Measurements from ENCODE around the gene FAM53B.
A peak's percentile ranks its signal among the peaks of the same experiment; 100 is the strongest.
"Not testable (repeated sequence)": the region's sequence is repeated elsewhere in the genome, so short reads cannot be mapped to it uniquely, and the experiment has no call there.

FAM53B gene

DNA sequence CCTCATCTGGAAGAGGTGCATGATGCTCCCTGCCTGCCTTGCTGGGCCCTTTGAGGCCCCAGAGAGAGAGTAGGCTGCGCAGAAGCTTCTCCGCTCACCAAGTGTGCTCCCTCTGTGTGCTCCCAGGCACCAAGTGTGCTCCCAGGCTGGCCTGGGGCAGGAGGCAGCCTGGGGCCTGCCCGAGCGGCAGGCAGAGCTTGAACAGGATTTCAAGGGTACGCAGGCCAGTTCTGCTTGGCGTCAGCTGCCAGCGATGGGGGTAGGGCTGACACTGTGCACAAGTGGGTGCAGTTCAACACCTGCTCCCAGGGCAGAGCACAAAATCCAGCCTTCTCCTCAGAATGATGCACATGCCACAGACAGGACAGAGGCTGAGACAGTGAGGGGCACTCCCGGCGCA is 119.7 kb downstream of the FAM53B start:
- DNase-seq, result no peak

DNA sequence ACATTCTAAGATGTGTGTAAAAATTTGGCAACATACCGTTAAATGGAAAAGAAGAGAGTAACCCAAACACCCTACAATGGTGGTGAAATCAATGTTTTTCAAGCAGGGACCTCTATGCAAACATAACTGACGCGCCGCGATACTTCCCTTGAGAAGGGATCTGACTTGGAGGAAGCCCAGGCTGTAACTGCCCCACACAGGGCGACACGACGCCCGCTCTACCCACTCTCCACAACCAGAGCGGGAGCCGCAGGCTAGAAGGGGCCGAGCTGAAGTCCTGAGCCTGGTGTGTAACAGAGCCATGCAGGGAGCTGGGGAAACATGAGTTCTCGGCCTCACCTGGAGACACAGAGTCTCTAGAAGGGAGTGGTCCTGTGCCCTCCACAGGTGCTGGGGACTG is 120.2 kb downstream of the FAM53B start:
- DNase-seq, result no peak

DNA sequence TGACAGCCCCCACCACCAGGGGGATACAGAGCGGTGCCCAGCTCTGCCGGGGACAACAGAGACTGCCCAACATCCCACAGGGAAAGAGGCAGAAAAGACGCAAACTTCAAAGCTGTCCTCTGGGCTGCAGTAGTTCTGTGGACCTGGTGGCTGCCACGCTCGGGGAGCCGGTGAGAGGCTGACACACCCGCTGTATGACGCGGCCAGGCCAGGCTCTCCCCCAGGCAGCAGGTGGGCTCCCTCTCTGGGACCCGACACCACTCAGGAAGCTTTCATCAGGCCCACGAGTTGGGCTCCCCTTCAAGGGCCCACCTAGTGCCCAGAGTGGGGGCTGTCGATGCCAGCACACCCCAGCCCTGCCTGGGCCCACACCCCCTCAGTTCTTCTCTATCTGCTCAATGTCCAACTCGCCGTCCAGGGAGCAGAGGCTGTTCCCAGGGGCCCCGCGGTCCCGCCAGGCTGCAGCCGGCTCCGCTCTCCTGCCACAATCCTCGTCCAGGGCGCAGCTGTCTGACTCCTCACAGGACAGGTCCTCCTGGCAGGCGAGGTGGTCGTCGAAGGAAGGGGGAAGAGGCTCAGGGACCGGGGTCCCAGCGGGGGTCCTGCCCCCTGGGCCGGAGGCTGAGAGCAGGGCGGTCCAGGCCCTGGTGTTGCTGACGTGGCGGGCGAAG is 121.2 kb downstream of the FAM53B start:
- no peak for DNase-seq

DNA sequence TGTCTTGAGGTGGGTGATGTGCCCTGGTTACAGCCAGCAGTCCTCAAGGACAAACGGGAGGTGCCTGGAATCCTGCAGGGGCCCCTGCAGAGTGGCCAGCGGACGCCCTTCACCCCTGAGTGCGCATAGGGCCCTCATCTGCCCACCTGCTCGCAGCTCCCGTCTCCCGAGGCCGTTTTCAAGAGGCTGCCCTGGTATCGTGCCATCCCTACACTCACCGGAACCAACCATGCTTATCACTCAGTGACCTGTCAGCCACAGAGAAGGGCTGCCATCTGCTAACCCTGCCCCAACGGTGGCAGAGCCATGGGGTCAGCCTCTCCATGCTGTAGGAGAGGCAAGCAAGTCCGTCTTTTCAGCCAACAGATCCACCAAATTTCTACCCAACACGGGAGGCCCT is 122.0 kb downstream of the FAM53B start:
- no peak for DNase-seq

DNA sequence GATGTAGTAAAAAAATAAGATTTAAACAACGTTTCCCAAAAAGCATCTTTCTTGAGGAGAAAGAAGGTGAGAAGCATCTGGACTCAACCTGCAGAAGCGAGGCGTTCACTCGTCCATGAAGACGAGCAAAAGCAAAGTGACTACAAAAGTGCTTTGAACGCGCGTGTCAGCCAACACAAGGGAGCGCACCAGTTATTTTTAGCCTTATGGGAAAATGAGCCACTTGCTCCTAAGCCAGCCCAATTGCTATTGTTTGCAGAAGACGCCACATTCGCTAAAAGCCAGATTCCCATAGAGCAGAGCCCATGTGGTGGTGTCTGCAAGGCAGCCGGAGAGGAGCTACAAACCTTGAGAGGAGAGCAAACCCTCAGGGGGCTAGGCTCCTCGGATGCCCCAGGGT is 122.5 kb downstream of the FAM53B start:
- no peak for DNase-seq

DNA sequence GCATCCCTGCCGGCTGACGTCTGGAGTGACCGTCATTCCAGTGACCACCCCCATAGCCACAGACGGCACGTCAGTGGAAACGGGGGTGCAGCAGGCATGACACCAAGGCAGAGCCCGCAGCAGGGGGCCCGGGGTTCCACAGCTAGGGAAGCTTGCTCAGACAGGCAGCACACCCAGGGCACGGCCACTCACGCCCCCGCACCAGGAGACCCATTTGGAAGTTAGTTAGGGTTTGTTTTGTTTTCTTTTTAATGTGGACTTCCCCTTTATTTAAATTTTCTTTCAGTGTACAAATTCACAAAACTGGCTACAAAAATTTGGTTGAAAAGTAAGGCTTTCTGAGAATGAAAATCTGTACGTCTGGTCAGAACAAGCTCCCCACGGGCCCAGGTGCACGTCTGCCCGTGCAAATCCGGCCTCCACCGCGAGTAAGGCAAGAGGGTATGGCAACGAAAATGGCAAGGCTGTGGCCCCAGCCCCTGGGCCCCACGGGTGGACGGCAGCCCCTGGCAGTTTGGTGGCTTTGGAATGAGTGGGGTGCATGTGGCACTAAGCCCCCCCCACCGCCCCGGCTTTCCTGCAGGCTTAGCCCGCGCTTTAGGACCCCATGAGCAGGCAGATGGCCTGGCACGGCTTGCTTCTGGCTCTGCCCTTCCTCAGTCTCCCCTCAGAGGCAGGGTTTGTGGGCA is 124.2 kb downstream of the FAM53B start:
- DNase-seq, result no peak

DNA sequence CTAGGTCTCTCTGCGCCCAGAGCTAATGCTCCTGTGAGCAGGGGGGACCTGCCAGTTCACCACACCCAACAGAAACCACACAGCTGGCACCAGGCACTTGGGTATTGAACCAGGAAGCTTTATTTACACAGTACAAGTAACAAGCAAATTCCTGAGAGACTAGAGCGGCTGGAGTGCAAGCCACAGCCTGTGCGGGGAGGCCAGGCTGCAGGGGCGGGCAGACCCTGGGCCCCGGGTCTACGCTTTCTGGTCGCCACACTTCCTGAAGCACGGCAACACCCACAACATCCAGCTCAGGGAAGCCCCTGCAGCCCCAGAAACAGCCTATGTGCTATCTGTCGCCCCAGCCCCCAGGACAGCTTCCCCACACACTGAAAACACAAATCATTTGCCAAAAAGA is 125.0 kb downstream of the FAM53B start:
- no peak for DNase-seq

DNA sequence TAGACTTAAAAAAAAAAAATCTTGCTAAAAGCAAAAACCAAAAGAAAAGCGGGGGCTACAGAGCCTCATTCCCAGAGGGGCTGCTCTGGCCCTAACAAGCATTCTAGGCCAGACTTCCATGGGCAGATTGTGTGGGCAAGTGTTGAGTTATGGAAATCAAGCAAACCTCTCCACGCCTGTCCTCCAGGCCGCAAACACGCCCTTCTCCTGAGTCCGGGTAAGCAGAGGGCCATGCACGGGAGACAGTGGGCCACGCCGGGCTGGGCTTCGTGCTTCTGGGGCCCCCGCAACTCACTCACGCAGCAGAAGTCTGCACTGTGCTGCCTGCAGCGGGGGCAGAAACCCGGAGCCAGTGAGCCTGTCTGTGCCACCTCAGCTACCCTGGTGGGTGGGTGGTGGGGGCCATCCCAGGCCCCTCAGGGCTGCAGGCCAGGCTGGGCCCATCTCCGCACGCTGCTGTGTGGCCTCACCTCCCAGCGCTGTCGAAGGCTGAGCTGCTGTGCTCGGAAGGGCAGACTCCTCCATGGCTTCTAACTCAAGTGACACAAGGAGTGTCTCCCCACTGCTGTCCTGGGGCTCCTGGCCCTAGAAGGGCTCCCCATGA is 125.6 kb downstream of the FAM53B start:
- DNase-seq, result no peak

DNA sequence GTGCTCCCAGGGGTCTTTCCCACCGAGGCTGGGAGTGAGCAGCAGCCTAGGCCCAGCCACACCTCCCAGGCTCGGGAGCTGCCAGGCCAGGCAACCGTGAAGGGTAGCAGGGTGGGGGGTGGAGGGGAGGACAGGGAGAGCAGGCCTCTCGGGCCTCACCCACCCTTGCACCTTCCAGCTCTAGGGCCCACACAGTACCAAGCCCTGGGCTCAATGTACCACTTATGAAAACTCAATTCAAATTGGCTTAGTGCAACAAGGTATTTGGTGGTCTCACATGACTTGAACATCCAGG is 127.4 kb downstream of the FAM53B start:
- no peak for DNase-seq

DNA sequence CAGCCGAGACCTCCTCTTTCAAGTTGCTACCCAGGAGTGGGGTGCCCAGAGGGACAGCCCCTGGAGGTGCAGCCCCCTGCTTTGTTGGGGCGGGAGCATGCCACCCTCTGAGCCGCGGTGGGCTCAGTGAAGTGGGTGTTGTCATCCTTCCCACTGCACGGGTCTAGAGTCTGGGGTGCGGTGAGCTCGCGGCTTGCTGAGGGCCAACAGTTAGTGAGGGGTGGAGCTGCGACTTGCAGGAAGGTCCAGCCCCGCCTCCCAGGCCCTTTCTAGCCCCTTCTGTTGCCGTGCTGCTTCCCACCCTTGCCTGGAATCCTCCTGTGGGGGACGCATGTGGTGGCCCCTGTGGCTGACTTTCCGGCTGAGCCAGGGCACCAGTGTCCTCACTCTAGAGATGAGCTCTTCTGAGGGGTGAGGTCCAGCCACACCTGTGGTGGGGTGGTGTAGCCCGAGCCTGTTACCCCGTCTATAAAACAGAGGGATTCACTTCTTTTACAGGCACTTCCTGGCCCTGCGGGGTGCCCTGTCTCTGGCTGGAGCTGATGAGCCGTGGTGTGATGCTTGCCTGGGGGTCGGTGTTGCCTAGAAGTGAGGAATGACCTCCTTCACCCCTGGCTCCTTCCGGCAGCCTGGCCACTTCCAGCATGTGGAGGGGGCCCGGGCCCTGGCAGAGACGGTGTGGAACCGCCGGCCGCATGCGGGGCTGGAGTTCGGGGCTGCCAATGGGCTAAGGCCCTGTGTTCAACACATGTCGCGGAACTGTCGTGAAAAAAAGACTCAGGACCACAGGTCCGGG is 127.9 kb downstream of the FAM53B start:
- DNase-seq, result no peak

DNA sequence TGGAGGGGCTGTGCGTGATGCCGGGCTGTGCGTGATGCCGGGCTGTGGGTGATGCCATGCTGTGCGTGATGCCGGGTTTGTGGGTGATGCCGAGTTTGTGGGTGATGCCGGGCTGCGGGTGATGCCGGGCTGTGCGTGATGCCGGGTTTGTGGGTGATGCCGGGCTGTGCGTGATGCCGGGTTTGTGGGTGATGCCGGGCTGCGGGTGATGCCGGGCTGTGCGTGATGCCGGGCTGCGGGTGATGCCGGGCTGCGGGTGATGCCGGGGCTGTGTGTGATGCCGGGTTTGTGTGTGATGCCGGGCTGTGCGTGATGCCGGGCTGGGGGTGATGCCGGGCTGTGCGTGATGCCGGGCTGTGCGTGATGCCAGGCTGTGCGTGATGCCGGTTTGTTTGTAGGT is 128.9 kb downstream of the FAM53B start:
- no peak for DNase-seq

DNA sequence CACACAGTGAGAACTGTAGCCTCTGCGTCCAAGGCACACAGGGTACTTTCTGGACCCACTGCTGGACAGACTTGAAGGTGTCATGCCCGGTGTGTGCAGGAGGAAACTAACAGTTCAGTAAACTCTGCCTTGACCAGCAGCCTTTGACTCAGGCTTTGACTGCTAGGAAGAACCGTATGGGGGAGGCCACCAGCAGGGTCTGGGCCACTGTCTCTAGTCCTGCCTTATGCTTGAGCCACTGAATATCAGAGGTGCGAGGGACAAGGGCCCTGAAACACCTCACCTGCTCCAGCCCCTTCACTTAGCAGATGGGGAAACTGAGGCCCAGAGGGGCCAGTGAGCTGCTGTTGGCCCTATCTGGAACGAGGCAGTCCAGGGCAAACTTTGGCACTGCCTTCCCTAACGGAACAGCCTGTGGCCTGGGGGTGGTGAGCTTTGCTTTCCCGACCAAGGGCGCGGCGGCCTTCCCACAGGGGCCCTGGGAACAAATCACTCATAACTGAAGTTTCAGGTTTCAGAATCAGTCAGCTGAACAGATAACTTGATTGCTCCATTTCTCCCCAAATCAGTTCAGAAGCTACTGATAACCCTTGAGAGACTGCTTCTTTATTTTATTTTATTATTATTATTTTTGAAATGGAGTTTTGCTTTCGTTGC is 130.0 kb downstream of the FAM53B start:
- DNase-seq, result no peak

DNA sequence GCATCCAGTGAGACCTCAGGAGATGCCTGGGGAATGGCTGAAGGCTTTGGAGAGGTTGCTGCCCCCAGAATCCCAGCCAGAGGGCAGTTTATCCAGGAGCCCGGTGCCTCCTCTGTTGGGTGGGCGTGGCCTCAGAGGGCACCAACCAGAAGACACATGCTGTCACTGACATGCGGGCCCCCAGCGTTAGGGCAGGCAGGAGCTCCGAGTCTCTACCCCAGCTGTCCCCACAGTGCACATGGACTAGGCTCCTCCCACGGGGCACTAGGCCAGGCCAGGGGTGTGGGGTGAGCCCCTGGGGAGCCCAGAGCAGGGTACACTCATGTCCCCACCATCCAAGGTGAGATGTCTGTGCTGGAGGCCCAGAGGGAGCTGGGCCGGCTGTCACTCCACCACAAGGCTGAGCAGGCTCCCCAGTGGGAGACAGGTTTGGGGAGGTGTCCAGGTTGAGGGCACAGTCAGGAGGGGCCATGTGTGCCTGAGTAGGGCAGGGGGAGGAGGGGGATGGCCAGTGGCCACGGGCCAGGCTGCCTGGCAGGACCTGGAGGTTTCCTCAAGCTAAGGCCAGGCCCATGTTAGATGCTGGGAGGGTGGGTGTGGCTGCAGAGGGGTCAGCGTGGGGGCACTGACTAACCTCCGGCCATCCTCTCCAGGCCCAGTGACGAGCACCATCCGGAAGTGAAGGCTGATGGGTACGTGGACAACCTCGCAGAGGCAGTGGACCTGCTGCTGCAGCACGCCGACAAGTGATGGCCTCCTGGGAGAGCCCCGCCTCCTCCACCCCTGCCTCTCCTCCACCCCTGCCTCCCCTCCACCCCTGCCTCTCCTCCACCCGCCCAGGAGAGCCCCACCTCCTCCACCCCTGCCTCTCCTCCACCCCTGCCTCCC is 131.3 kb downstream of the FAM53B start:
- DNase-seq, result no peak

DNA sequence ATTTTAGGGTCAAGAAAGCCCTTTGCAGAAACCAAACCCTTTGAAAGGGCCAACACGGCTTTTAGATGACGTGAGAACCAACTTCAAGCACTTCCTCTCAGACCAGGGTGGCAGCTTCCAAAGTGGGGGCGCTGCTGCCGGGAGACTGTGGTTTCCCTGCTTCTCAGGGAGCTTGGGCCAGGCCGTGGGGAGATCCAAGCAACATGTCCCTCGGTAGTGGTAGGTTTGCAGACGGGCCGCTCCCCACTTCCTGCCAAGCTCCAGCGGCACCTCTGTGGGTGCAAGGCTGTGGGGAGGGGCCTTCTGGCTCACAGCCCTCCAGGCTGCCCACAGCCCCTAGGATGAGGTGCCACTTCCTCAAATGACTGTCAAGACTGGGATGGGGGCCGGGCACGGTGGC is 132.4 kb downstream of the FAM53B start:
- peak; percentile 12 for DNase-seq

DNA sequence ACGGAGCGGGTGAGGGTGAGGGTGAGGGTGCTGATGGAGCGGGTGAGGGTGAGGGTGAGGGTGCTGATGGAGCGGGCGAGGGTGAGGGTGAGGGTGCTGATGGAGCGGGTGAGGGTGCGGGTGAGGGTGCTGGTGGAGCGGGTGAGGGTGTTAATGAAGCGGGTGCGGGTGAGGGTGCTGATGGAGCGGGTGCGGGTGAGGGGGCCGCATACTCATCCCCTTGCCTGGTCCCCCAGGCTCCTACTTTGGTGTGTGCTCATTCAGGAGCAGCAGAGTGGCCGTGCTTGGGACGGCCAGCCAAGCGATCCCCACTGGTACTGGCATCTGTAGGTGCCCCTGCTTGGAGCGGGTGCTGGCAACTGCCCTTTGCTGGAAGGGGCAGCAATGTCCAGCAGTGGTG is 133.3 kb downstream of the FAM53B start:
- DNase-seq, result not testable (repeated sequence)

DNA sequence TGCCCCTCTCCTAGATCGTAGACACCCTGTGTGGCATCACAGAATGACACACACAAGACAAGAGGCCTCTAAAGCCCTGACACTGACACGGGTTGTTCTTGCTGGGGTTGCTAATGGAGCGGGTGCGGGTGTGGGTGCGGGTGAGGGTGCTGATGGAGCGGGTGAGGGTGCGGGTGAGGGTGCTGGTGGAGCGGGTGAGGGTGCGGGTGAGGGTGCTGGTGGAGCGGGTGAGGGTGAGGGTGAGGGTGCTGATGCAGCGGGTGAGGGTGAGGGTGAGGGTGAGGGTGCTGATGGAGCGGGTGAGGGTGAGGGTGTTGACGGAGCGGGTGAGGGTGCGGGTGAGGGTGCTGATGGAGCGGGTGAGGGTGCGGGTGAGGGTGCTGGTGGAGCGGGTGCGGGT is 134.0 kb downstream of the FAM53B start:
- DNase-seq, result not testable (repeated sequence)

DNA sequence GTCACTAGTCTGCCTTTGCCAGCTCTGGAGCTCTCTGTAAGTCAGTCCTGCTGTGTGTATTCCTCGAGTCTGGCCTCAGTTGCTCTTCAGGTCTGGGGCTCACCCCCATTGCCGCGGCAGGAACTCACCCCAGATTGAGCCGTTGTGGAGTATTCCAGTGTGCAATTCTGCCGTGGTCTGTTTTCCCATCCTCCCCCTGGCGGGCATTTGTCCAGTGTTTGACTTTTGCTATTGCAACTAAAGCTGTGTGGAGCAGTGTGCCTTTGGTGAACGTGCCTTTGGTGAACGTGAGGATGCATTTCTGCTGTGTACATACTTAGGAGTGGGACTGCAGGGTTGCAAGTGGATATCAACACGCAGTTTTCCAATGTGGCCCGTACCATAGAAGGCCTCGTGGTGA is 134.5 kb downstream of the FAM53B start:
- no peak for DNase-seq

DNA sequence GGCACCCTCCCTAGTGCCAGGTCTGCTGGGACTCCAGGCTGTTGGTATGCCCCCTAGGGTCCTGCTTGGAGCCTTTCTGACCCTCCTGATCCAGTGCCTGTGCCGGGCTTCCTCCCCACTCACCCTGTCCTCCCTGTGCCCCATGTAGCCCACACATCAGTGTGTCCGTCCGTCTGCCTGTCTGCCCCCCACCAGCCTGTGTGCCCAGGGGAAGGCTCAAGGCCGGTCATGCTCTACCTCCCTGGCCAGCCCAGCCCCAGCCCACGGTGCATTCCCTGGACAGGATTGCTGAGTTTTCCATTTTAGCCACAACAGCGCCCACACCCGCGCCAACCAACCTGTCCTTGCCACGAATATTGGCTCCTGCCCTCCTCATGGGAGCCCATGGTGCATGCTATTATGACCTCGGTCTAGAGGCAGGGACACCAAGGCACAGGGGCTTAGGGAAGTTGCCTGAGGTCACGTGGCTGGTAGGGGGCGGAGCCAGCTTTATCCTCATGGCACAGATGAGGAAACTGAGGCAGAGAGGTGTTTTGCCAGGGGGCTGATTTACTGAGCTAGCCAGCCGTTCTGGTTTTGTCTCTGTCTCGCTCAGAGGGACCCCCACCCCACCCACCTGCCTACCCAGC is 136.0 kb downstream of the FAM53B start:
- no peak for DNase-seq

DNA sequence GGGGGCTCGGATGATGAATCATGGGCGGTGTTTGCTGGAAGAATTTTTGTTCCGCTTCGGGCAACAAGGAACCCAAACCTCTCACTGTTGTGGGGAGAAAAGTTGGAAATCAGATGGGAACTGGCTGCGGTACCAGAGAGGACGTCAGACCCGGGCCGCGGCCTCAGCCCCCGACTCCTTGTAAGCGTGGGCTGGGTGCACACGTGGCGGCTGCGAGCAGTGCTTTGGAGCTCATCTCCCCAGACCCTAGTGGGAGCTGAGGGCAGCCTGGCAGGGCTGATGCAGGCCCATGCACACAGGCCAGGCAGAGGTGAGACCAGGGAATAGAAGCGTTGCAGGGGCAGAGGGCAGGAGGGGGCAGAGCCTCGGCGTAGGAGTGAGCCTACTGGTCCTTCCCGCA is 136.5 kb downstream of the FAM53B start:
- DNase-seq, result no peak

DNA sequence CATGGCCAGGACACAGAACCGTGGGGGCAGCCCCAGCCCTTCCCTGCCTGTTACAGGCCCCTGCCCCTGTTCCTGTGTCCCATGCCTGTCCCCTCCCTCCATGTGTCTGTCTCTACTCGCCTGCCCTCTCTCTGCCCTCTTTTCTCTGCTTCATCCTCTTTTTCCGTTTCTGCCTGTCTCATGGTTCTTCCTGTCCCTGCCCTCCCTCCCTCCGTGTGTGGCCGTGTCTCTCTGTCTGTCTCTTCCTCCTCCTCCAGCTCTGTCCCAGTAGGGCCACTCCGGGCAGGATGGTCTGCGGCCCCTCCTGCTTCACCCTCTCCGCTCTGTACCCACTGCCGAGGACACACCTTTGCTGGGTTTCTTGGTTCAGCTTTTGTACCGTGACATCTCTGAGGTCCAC is 137.4 kb downstream of the FAM53B start:
- no peak for DNase-seq

DNA sequence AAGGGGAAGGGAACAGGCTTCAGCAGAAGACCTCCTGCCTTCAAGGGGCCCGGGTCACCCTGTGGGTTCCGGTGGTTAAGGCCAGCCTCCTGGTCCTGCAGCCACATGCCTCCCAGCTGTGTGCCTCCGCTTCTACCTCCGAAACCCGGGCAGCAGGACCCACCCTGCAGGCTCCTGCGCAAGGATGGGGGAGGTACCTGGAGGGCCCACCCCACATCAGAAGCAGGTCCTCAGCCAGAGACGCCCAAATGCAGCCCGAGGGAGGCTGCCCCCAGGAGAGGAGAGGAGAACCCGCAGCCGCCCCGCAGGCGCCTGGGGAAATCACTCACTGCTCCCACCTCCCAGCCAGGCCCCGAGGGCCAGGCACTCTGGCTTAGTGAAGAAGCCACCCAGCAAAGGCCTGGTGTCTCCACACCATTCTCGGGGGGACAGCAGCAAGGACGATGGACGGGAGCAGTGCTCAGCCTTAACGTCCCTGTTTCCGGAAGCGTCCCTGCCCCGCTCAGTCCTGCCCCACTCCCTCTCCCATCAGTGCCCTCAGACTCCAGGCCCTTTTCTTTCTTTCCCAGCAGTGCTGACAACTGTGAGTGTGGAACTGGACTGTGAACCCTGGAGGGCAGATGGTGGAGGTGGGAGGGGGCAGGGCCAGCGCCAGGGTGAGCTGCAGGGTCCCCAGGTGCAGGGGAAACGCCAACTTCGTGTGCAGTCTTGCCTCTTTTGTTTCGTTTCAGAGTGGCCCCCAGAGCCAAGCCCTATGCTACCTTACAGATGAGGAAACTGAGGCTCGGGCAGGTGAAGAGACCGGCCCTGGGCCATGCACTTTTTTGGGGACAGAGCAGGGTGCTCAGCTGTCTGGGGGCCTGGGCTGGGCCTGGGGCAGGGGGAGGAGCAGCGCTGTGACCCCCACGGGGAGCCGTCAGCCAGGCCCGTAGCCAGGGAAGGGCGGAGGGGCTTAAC is 138.0 kb downstream of the FAM53B start:
- no peak for DNase-seq

Measured in activated CD4-positive, alpha-beta T cell treated with anti-CD3 and anti-CD28 coated beads for 1 hour (primary cell).